Measurements from ENCODE around the gene KCNMB4. TPM values are rescaled to one million over a fixed set of nuclear protein-coding genes. Genes with fewer than 3 reads are reported as not detected.

The KCNMB4 gene, protein sequence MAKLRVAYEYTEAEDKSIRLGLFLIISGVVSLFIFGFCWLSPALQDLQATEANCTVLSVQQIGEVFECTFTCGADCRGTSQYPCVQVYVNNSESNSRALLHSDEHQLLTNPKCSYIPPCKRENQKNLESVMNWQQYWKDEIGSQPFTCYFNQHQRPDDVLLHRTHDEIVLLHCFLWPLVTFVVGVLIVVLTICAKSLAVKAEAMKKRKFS
- polyA plus RNA-seq, result 2.9 TPM
- long read RNA-seq, donor 1, full-length matches to known transcripts, result 2 of 2 reads
- long read RNA-seq, donor 1, partial matches to known transcripts, result 0 of 2 reads
- long read RNA-seq, donor 1, other reads (novel, unspliced or antisense), result 0 of 2 reads
- long read RNA-seq, donor 2, full-length matches to known transcripts, result 6 of 6 reads
- long read RNA-seq, donor 2, partial matches to known transcripts, result 0 of 6 reads
- long read RNA-seq, donor 2, other reads (novel, unspliced or antisense), result 0 of 6 reads
- long read RNA-seq, donor 3, result 0 reads
- long read RNA-seq, donor 4, result 0 reads
- long read RNA-seq, donor 5, full-length matches to known transcripts, result 5 of 5 reads
- long read RNA-seq, donor 5, partial matches to known transcripts, result 0 of 5 reads
- long read RNA-seq, donor 5, other reads (novel, unspliced or antisense), result 0 of 5 reads
- long read RNA-seq, donor 6, full-length matches to known transcripts, result 5 of 5 reads
- long read RNA-seq, donor 6, partial matches to known transcripts, result 0 of 5 reads
- long read RNA-seq, donor 6, other reads (novel, unspliced or antisense), result 0 of 5 reads
- long read RNA-seq, donor 7, full-length matches to known transcripts, result 1 of 1 reads
- long read RNA-seq, donor 7, partial matches to known transcripts, result 0 of 1 reads
- long read RNA-seq, donor 7, other reads (novel, unspliced or antisense), result 0 of 1 reads
- long read RNA-seq, donor 8, full-length matches to known transcripts, result 7 of 7 reads
- long read RNA-seq, donor 8, partial matches to known transcripts, result 0 of 7 reads
- long read RNA-seq, donor 8, other reads (novel, unspliced or antisense), result 0 of 7 reads
- long read RNA-seq, donor 9, full-length matches to known transcripts, result 2 of 2 reads
- long read RNA-seq, donor 9, partial matches to known transcripts, result 0 of 2 reads
- long read RNA-seq, donor 9, other reads (novel, unspliced or antisense), result 0 of 2 reads
- long read RNA-seq, donor 10, full-length matches to known transcripts, result 3 of 3 reads
- long read RNA-seq, donor 10, partial matches to known transcripts, result 0 of 3 reads
- long read RNA-seq, donor 10, other reads (novel, unspliced or antisense), result 0 of 3 reads
- long read RNA-seq, donor 11, full-length matches to known transcripts, result 2 of 2 reads
- long read RNA-seq, donor 11, partial matches to known transcripts, result 0 of 2 reads
- long read RNA-seq, donor 11, other reads (novel, unspliced or antisense), result 0 of 2 reads

DNA sequence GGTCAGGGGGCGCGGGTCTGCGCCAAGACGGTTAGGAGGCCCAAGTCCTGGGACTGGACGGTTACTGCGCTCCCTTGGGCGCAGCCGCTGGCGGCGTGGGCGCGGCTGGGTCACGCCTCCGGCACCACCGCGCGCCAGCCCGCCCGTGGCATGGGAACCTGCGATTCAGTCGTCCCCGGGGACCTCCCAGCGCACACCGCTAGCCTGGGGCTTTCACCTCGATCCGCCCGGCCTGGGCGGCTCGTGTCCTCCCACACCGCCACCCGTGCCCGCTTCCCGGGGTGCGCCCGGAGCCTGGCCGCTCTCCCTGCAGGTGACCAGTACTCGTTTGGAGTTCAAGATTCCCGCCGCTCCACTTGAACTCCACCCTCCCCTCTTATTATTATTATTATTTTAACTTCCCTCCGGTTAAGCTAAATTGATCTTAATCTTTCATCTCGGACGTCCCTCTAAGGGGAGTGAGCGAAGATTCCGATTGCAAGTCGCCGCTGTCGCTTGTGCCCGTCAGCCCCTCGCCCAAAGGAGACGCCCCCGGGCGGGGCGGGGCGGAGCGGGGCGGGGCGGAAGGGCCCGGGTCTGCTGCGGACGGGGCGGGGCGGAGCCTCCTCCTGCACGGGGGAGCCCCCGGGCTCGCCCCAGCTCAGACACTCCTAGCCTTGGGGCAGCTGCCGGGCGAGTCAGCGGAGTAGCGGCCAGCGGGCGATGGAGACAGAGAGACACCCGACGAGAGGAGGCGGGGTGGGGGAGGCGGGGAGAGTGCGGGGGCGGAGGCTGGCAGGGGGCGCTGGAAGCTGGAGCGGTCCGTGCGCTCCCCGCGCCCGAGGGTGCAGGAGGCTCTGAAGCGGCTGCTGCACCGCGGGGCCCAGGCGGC lies at the start of gene KCNMB4:
KCNMB4 (plus strand) TSS at position 643 of the 871 bp plus-strand sequence. CDS start 445 bp downstream, outside the sequence.
- Histone ChIP-seq H3K4me3 (ENCODE audit: low read length) (peak within 1 kb of the TSS; percentile 68), H3K9me3 (ENCODE audit: control insufficient read depth, low read depth, low read length) (no peaks in the 10 kb centered on the region), H3K36me3 (ENCODE audit: control insufficient read depth, insufficient read depth, low read length) (no peaks in the 10 kb centered on the region), H3K27ac (ENCODE audit: low read length) (no peak within 1 kb of the TSS), H3K4me1 (ENCODE audit: control insufficient read depth, insufficient read depth, low read length) (peaks cover 13% of the 10 kb centered on the region), H3K27me3 (ENCODE audit: control insufficient read depth, insufficient read depth, low read length) (peaks cover 33% of the 10 kb centered on the region)
- DNase-seq, result peak; percentile 46 to 48
- WGBS (ENCODE audit: insufficient coverage, low lambda C conversion rate), result no CpG with 5 or more reads among the region's 88 CpGs

DNA sequence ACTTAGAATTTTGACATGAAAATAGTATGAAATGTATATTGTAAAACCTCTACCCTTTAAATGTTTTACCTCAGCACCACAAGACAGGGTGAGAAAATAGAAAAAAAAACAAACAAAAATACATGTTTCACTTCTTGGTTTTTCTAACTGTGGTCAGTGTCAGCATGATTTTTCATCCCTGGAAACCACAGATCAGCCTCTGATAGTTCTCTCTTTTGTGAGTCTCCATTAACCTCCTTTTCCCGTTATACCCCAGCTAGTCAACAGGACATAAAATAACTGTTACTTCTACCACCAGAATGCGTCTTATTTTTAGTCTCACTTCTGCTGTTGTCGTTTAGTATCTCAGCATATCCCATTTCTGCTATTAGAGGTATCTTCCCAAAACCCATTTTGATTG lies 48.3 kb upstream of the KCNMB4 start:
- 100% methylated on average over 3 of the region's 3 CpGs for WGBS (ENCODE audit: insufficient coverage, low lambda C conversion rate)
- DNase-seq, result peak in 1 of 2 donors; percentile 12
- no peaks in the 10 kb centered on the region for H3K9me3 ChIP-seq (ENCODE audit: control insufficient read depth, low read depth, low read length)
- H3K36me3 ChIP-seq (ENCODE audit: control insufficient read depth, insufficient read depth, low read length), result peaks cover 7% of the 10 kb centered on the region
- no peaks in the 10 kb centered on the region for H3K4me1 ChIP-seq (ENCODE audit: control insufficient read depth, insufficient read depth, low read length)
- H3K27ac ChIP-seq (ENCODE audit: low read length), result no peak overlapping the region
- no peaks in the 10 kb centered on the region for H3K27me3 ChIP-seq (ENCODE audit: control insufficient read depth, insufficient read depth, low read length)
- no peak overlapping the region for H3K4me3 ChIP-seq (ENCODE audit: low read length)

DNA sequence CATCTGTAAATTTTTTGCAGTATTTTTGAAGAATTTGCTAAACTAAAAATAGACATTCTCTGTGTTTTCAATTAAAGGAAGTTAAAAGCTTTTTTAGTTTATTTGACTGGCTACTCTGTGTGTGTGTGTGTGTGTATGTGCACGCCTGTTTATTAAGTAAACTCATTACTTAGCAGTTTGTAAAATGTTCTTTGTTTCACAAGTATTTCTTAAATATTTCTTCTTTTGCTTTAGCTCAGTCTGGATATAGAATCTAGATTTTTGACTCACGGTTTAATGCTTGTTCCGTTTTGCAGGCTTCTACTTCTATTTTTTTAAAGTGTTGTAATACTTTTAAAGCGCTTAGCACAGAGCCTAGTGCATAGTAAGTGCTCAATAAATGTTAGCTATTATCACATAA lies 46.5 kb upstream of the KCNMB4 start:
- H3K4me3 ChIP-seq (ENCODE audit: low read length), result no peak overlapping the region
- no peaks in the 10 kb centered on the region for H3K4me1 ChIP-seq (ENCODE audit: control insufficient read depth, insufficient read depth, low read length)
- DNase-seq, result no peak
- no peaks in the 10 kb centered on the region for H3K9me3 ChIP-seq (ENCODE audit: control insufficient read depth, low read depth, low read length)
- 100% methylated on average over 2 of the region's 4 CpGs for WGBS (ENCODE audit: insufficient coverage, low lambda C conversion rate)
- peaks cover 4% of the 10 kb centered on the region for H3K36me3 ChIP-seq (ENCODE audit: control insufficient read depth, insufficient read depth, low read length)
- H3K27me3 ChIP-seq (ENCODE audit: control insufficient read depth, insufficient read depth, low read length), result no peaks in the 10 kb centered on the region
- no peak overlapping the region for H3K27ac ChIP-seq (ENCODE audit: low read length)

DNA sequence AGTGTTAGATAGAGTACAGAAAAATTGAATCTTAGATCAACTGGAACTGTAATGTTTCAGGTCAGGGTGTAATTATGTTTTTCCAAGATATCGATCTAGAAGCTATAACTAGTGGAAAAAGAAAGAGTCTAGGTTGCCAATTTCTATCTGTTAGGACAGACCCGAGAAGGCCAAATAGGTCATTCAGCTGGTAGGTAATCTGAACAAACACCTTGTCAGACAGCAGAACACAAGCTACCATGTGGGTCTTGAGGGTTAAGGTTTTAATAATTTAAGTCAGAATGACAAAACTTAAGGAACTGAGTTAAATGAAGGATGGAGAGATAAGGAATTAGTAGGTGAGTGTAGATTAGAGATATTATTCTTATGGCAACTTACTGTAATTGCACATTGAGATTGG lies 44.9 kb upstream of the KCNMB4 start:
- Histone ChIP-seq H3K4me3 (ENCODE audit: low read length) (no peak overlapping the region), H3K36me3 (ENCODE audit: control insufficient read depth, insufficient read depth, low read length) (peaks cover 4% of the 10 kb centered on the region), H3K27ac (ENCODE audit: low read length) (no peak overlapping the region), H3K27me3 (ENCODE audit: control insufficient read depth, insufficient read depth, low read length) (no peaks in the 10 kb centered on the region), H3K4me1 (ENCODE audit: control insufficient read depth, insufficient read depth, low read length) (no peaks in the 10 kb centered on the region), H3K9me3 (ENCODE audit: control insufficient read depth, low read depth, low read length) (no peaks in the 10 kb centered on the region)
- no peak for DNase-seq
- 90% methylated on average over 2 of the region's 2 CpGs for WGBS (ENCODE audit: insufficient coverage, low lambda C conversion rate)

DNA sequence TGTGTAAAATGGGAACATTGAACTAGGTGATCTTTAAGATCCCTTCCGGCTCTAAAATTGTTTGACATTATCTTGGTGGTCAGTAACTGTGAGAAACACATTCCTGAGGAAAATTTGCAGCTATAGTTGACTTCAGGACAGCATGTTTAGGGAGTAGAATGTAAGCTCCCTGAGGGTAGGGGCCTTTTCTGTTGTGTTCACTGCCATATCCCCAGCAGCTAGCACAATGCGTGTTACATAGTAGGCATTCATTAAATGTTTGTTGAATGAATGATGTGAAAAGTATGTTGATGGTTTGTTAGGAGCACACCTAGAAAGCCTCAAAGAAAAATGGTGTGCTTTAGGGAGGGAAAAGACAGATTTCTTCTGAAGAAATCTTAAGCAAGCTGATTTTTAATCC lies 38.5 kb upstream of the KCNMB4 start:
- Histone ChIP-seq H3K36me3 (ENCODE audit: control insufficient read depth, insufficient read depth, low read length) (peaks cover 3% of the 10 kb centered on the region), H3K27ac (ENCODE audit: low read length) (no peak overlapping the region), H3K4me1 (ENCODE audit: control insufficient read depth, insufficient read depth, low read length) (no peaks in the 10 kb centered on the region), H3K4me3 (ENCODE audit: low read length) (no peak overlapping the region), H3K9me3 (ENCODE audit: control insufficient read depth, low read depth, low read length) (no peaks in the 10 kb centered on the region), H3K27me3 (ENCODE audit: control insufficient read depth, insufficient read depth, low read length) (no peaks in the 10 kb centered on the region)
- DNase-seq, result no peak
- 100% methylated on average over 1 of the region's 2 CpGs for WGBS (ENCODE audit: insufficient coverage, low lambda C conversion rate)

DNA sequence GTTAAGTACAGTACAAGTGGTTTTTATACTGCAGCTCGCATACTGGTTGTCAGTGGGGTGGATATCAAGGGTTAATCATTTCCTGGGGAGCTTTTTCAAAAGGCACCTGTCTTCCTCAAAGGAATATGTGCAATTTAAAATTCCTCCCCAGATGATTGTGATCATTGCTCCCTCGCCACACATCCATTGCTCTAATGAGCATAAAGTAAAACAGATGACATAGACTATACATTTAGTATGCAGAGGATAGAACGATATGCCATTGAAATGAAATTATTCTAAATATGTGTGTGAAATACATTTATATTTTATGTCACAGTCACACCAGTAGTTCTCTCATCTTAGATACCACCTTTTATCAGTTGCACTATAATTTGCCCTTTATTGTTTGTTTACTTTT lies 36.4 kb upstream of the KCNMB4 start:
- Histone ChIP-seq H3K4me1 (ENCODE audit: control insufficient read depth, insufficient read depth, low read length) (no peaks in the 10 kb centered on the region), H3K36me3 (ENCODE audit: control insufficient read depth, insufficient read depth, low read length) (peaks cover 3% of the 10 kb centered on the region), H3K27ac (ENCODE audit: low read length) (no peak overlapping the region), H3K9me3 (ENCODE audit: control insufficient read depth, low read depth, low read length) (no peaks in the 10 kb centered on the region), H3K4me3 (ENCODE audit: low read length) (no peak overlapping the region), H3K27me3 (ENCODE audit: control insufficient read depth, insufficient read depth, low read length) (no peaks in the 10 kb centered on the region)
- WGBS (ENCODE audit: insufficient coverage, low lambda C conversion rate), result no CpG with 5 or more reads among the region's 3 CpGs
- DNase-seq, result no peak

DNA sequence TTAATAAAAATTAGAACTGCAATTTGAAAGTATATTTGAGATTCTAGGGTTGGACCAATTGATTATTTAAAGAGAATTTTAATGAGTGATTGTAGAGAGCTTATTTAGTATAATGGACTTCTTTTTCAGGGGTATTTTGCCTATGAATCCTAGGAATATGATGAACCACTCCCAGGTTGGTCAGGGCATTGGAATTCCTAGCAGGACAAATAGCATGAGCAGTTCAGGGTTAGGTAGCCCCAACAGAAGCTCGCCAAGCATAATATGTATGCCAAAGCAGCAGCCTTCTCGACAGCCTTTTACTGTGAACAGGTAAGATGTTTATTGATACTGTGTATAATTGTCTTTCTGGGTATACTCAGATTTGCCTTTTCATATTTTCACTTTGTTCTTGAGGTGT lies 35.9 kb upstream of the KCNMB4 start:
- Histone ChIP-seq H3K4me3 (ENCODE audit: low read length) (no peak overlapping the region), H3K27ac (ENCODE audit: low read length) (no peak overlapping the region), H3K4me1 (ENCODE audit: control insufficient read depth, insufficient read depth, low read length) (no peaks in the 10 kb centered on the region), H3K36me3 (ENCODE audit: control insufficient read depth, insufficient read depth, low read length) (peaks cover 7% of the 10 kb centered on the region), H3K9me3 (ENCODE audit: control insufficient read depth, low read depth, low read length) (no peaks in the 10 kb centered on the region), H3K27me3 (ENCODE audit: control insufficient read depth, insufficient read depth, low read length) (no peaks in the 10 kb centered on the region)
- WGBS (ENCODE audit: insufficient coverage, low lambda C conversion rate), result no CpG with 5 or more reads among the region's 2 CpGs
- DNase-seq, result no peak

DNA sequence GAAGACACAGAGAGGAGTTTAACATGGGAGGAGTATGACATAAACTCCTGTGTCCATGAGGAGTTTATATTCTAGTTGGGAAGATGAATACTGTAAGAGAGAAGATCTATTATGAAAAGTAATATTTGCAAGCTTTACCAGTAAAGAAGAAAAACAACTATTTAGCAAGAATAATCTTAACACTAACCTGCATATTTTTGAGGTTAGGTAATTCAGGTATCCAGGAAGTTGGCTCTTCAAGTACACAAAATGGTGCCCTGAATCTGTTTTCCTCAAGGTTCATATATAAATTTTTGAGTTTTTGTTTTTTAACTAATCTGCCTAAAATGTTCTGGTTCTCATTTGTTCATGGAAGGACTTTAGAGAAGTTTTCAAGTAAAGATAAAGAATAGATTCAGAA lies 33.9 kb upstream of the KCNMB4 start:
- Histone ChIP-seq H3K27me3 (ENCODE audit: control insufficient read depth, insufficient read depth, low read length) (no peaks in the 10 kb centered on the region), H3K27ac (ENCODE audit: low read length) (no peak overlapping the region), H3K9me3 (ENCODE audit: control insufficient read depth, low read depth, low read length) (no peaks in the 10 kb centered on the region), H3K4me3 (ENCODE audit: low read length) (no peak overlapping the region), H3K4me1 (ENCODE audit: control insufficient read depth, insufficient read depth, low read length) (no peaks in the 10 kb centered on the region), H3K36me3 (ENCODE audit: control insufficient read depth, insufficient read depth, low read length) (peaks cover 15% of the 10 kb centered on the region)
- no peak for DNase-seq

DNA sequence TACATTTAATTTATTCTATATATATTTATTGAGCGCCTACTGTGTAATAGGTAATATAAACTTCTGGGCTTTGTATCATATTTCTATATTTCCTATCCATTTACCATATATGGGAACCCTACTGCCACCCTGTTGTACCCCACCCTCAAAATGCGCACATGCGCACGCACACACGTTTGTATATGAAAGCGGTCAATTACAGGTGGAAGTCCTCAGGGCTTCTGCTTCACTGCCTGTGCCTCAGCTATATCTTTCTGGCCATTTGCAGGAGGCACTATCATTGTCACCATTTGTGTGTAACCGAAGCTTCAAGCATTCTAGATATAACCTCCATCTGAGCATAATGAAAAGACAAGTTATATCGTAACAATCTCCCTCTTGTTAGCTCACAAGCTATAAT lies 31.3 kb upstream of the KCNMB4 start:
- Histone ChIP-seq H3K36me3 (ENCODE audit: control insufficient read depth, insufficient read depth, low read length) (peaks cover 31% of the 10 kb centered on the region), H3K27ac (ENCODE audit: low read length) (no peak overlapping the region), H3K4me1 (ENCODE audit: control insufficient read depth, insufficient read depth, low read length) (no peaks in the 10 kb centered on the region), H3K27me3 (ENCODE audit: control insufficient read depth, insufficient read depth, low read length) (no peaks in the 10 kb centered on the region), H3K4me3 (ENCODE audit: low read length) (no peak overlapping the region), H3K9me3 (ENCODE audit: control insufficient read depth, low read depth, low read length) (no peaks in the 10 kb centered on the region)
- DNase-seq, result no peak
- 100% methylated on average over 2 of the region's 8 CpGs for WGBS (ENCODE audit: insufficient coverage, low lambda C conversion rate)
